Glutamatergic neuron (in vitro differentiated cells): ENCODE measurements around the gene DOCK6. TPM values are rescaled to one million over a fixed set of nuclear protein-coding genes. Genes with fewer than 3 reads are reported as not detected.
A peak's percentile ranks its signal among the peaks of the same experiment; 100 is the strongest.

ENCODE experiments used
- DNase-seq: peaks from one replicate; pipeline ENCODE4 v3.0.0; 2022
- H3K27ac Mint-ChIP-seq: one replicate; pipeline ENCODE4 v1.8.0; 2020; ENCODE audit warnings: mild to moderate bottlenecking, mixed read lengths, inconsistent platforms; ENCODE audit not compliant: unreplicated experiment
- H3K27me3 Mint-ChIP-seq: one replicate; pipeline ENCODE4 v1.8.0; 2020; ENCODE audit warnings: mild to moderate bottlenecking, moderate library complexity, mixed read lengths, inconsistent platforms; ENCODE audit not compliant: unreplicated experiment
- H3K36me3 Mint-ChIP-seq: one replicate; pipeline ENCODE4 v1.8.0; 2020; ENCODE audit warnings: mild to moderate bottlenecking, mixed read lengths, inconsistent platforms; ENCODE audit not compliant: unreplicated experiment
- H3K4me1 Mint-ChIP-seq: one replicate; pipeline ENCODE4 v1.8.0; 2020; ENCODE audit warnings: mild to moderate bottlenecking, low read depth, mixed read lengths, inconsistent platforms; ENCODE audit not compliant: unreplicated experiment
- H3K4me3 Mint-ChIP-seq: one replicate; pipeline ENCODE4 v1.8.0; 2020; ENCODE audit warnings: mild to moderate bottlenecking, mixed read lengths, inconsistent platforms; ENCODE audit not compliant: unreplicated experiment
- H3K9me3 Mint-ChIP-seq: one replicate; pipeline ENCODE4 v1.8.0; 2020; ENCODE audit warnings: mild to moderate bottlenecking, moderate library complexity, mixed read lengths, inconsistent platforms; ENCODE audit not compliant: unreplicated experiment
- CTCF ChIP-seq: fragments of 200-600 bp; sonication (generic); IDR thresholded peaks from one replicate; pipeline ENCODE4 v1.5.0; 2021; ENCODE audit not compliant: partially characterized antibody, unreplicated experiment
- total RNA-seq: library from RNA; stranded (reverse); fragmentation: NEBNext Ultra II Directional; extraction: Animal tissue kit (Norgen Biotek cat#: 25700); gene quantifications from one replicate; pipeline ENCODE4 v1.2.1, GENCODE V29; 2021; ENCODE audit not compliant: unreplicated experiment

The DOCK6 gene
- total RNA-seq, 1 donor from 2014 or later = 260 TPM

- Mint-ChIP-seq H3K9me3 (peaks cover 3% of the 10 kb centered on the region), H3K27me3 (no peaks in the 10 kb centered on the region), H3K4me1 (no peaks in the 10 kb centered on the region), H3K4me3 (peak overlapping the region; percentile 71), H3K36me3 (peaks cover 3% of the 10 kb centered on the region), H3K27ac (peak overlapping the region; percentile 8)
- TF ChIP-seq CTCF = no peak
- DNase-seq = peak; percentile 54
Measured at GRCh38 chr19:11196406-11197287, 65.7 kb downstream of the DOCK6 start.

GRCh38 chr19:11195681-11196080 is 66.6 kb downstream of the DOCK6 start:
- Mint-ChIP-seq H3K27me3 (no peaks in the 10 kb centered on the region), H3K27ac (no peak overlapping the region), H3K36me3 (peaks cover 3% of the 10 kb centered on the region), H3K4me1 (no peaks in the 10 kb centered on the region), H3K4me3 (no peak overlapping the region), H3K9me3 (peaks cover 3% of the 10 kb centered on the region)
- no peak for DNase-seq
- TF ChIP-seq CTCF = no peak

GRCh38 chr19:11194656-11195558 is 67.4 kb downstream of the DOCK6 start:
- TF ChIP-seq CTCF = no peak
- H3K36me3 Mint-ChIP-seq = peaks cover 3% of the 10 kb centered on the region
- no peak overlapping the region for H3K4me3 Mint-ChIP-seq
- DNase-seq = no peak
- no peak overlapping the region for H3K27ac Mint-ChIP-seq
- H3K9me3 Mint-ChIP-seq = peaks cover 3% of the 10 kb centered on the region
- no peaks in the 10 kb centered on the region for H3K27me3 Mint-ChIP-seq
- no peaks in the 10 kb centered on the region for H3K4me1 Mint-ChIP-seq

GRCh38 chr19:11194173-11194572 is 68.2 kb downstream of the DOCK6 start:
- no peak for DNase-seq
- Mint-ChIP-seq H3K4me3 (no peak overlapping the region), H3K4me1 (no peaks in the 10 kb centered on the region), H3K9me3 (peaks cover 3% of the 10 kb centered on the region), H3K27ac (peak overlapping the region; percentile 70), H3K27me3 (no peaks in the 10 kb centered on the region), H3K36me3 (no peaks in the 10 kb centered on the region)
- TF ChIP-seq CTCF = no peak
